Stimulated activated CD4-positive, alpha-beta T cell treated with anti-CD3 and anti-CD28 coated beads, Interleukin-1b, Interleukin-23, amount 100 ng/mL, for 4 hours (primary cell): ENCODE results near the gene MRPL17.

ENCODE experiments used
- DNase-seq, 2 donors: peaks; one replicate each; pipeline ENCODE4 v3.0.0-alpha.2; 2020; ENCODE audit warnings: low read depth in 2 of 2

The MRPL17 gene

DNA sequence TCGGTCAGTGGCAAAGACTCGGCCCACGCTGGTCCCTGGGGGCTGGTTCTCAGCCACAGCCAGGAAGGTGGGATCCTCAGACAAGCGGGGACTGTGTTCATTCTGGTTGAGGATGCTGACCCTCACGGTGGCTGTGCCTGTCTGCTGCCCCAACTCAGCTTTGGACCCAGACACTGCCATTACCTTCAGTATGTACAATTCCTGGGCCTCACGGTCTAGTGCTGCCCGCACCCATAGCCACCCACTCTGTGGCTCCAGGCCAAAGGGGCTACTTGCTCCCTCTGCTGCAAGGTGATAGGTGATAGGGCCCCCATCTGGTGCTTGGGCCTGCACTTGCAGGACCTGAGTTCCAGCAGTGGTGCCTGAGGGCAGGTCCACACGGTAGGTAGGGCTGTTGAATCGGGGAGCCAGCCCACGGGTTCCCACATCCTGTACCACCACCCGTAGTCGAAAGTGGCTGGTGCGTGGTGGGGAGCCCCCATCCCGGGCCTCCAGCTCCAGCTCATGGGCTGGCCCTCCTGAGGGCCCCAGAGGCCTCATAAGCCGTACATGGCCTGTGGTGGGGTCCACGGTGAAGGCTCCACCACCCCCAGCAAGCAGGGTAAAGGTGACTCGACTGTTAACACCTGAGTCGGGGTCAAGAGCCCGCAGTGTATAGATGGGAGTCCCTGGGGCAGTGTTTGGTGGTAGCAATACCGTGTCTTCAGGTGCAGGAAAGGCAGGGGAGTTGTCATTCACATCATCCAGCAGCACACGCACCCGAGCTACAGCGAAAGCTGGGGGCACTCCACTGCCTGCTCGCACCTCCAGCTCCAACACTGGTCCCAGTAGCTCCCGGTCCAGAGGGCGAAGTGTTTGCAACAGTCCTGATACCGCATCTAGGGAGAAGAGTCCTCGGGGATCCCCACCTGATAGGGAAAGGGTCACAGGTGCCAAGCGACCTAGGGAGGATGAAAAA, 50.7 kb downstream of the MRPL17 start:
- DNase-seq = no peak

- DNase-seq = no peak
Observed at GRCh38 chr11:6631361-6631890, 51.7 kb downstream of the MRPL17 start.

GRCh38 chr11:6630632-6631291, 52.4 kb downstream of the MRPL17 start:
- DNase-seq = no peak
